ENCODE data around the gene FADS1.

- no peak for TF ChIP-seq POLR2A (IDR thresholded peaks at IDR 0.05; ENCODE audit: low read length)
- TF ChIP-seq GATA1 (IDR thresholded peaks at IDR 0.05; ENCODE audit: low read depth, low read length), result no peak
Observed at GRCh38 chr11:61754534-61755482, 62.0 kb downstream of the FADS1 start.

Data from erythroblast (primary cell).